MCF 10A (cell line): ENCODE measurements around the gene PUS3. TPM values are rescaled to one million over a fixed set of nuclear protein-coding genes. Genes with fewer than 3 reads are reported as not detected.

Experiments
- BruUV-seq: library from RNA; stranded (reverse); fragments of 400-500 nt; replicated peaks from 2 replicates; lab custom pipeline; 2021; lab: Mats Ljungman, UMichigan
- CTCF ChIA-PET: fragments of 300-600 bp; sonication (Branson Sonifier 250); formaldehyde crosslinking; extraction: SDS; loops from one replicate; lab custom pipeline; 2021; ENCODE audit warnings: antibody characterized with exemption, inconsistent platforms; lab: Yijun Ruan, JAX
- POLR2A ChIA-PET: fragments of 300-600, 350-650 bp; sonication (Branson Sonifier 250); formaldehyde crosslinking; extraction: SDS; loops from one replicate; lab custom pipeline; 2020; ENCODE audit warnings: antibody characterized with exemption, inconsistent platforms; lab: Yijun Ruan, JAX
- DNase-seq: peaks from one replicate; pipeline ENCODE4 v3.0.0-alpha.2; 2018; ENCODE audit not compliant: unreplicated experiment
- H3K27ac Mint-ChIP-seq: one replicate; pipeline ENCODE4 v1.8.0; 2022; ENCODE audit warnings: mild to moderate bottlenecking, low read depth, mixed read lengths; ENCODE audit not compliant: unreplicated experiment
- H3K27me3 Mint-ChIP-seq: one replicate; pipeline ENCODE4 v1.8.0; 2022; ENCODE audit warnings: mixed read lengths; ENCODE audit not compliant: insufficient read depth, unreplicated experiment
- H3K36me3 Mint-ChIP-seq: one replicate; pipeline ENCODE4 v1.8.0; 2022; ENCODE audit warnings: mild to moderate bottlenecking, moderate library complexity, mixed read lengths; ENCODE audit not compliant: insufficient read depth, unreplicated experiment
- H3K4me1 Mint-ChIP-seq: one replicate; pipeline ENCODE4 v1.8.0; 2022; ENCODE audit warnings: mixed read lengths; ENCODE audit not compliant: insufficient read depth, unreplicated experiment
- H3K4me3 Mint-ChIP-seq: one replicate; pipeline ENCODE4 v1.8.0; 2022; ENCODE audit warnings: mild to moderate bottlenecking, moderate library complexity, mixed read lengths; ENCODE audit not compliant: unreplicated experiment
- H3K9me3 Mint-ChIP-seq: one replicate; pipeline ENCODE4 v1.8.0; 2022; ENCODE audit warnings: mixed read lengths; ENCODE audit not compliant: unreplicated experiment
- intact Hi-C: fragments of 100-400 bp; cut with micrococcal nuclease; formaldehyde crosslinking; loops from 2 replicates; pipeline ENCODE4 v1.14.1; 2022
- total RNA-seq: library from RNA; stranded (reverse); gene quantifications from 2 replicates; pipeline ENCODE4 v1.2.3, GENCODE V29; 2022
- TF ChIP-seq, protein P1 (sequence below): fragments of 200-600 bp; IDR thresholded peaks from one replicate; pipeline ENCODE4 v1.8.0; 2022; ENCODE audit warnings: antibody characterized with exemption, mild to moderate bottlenecking; ENCODE audit not compliant: unreplicated experiment

PUS3 gene
- total RNA-seq, 1 experiment from 2014 or later, result 16.5 TPM

DNA sequence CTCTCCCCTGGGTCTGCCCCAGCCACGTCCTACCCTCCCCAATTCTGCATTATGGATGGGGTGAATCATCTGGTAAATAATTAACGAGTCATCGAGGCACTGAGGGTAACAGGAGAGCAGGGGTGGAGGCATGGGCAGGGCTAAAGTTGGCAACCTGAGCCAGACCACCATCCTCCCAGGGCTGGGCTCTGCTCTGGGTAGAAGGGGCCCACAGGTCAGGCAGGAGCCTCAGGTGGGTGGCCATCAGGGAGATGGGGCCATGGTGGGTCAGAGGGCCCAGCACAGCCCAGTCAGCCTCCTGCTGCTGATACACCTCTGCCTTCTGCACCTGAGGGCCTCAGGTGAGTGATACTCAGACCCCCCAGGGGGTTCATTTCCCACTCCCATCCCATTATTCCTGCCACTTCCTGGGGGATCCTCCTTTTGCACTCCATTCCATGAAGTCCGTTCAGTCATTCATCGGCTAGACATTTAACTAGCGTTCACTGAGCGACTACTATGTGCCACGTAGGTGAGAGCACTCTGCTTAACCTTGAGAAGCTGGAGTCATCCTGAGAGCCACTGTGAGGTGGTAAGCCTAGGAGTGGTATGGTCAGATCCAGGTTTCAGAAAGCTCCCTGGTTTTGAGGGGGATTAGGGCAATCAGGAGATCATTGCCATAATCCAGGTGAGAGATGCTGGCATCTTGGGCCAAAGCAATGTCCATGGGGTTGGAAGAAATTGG is 43.0 kb upstream of the PUS3 start, which contains the start of gene VSIG10L2:
Gene VSIG10L2 (plus strand): TSS at position 248 of the 724 bp plus-strand sequence. CDS start 12 bp downstream, at position 260.
- CTCF ChIA-PET, result interaction anchor here (0.6 to 7.4 kb wide), 5 partner anchors 20 to 324 kb away, joined by 3 to 137 read pairs (median 6); partner anchors contain the start of gene CDON
- H3K9me3 Mint-ChIP-seq, result no peaks in the 10 kb centered on the region
- H3K4me1 Mint-ChIP-seq, result peaks cover 9% of the 10 kb centered on the region
- H3K27ac Mint-ChIP-seq, result no peak within 1 kb of the TSS
- POLR2A ChIA-PET, result no interaction called here
- no peaks in the 10 kb centered on the region for H3K27me3 Mint-ChIP-seq
- H3K4me3 Mint-ChIP-seq, result no peak within 1 kb of the TSS
- no TSS peak for BruUV-seq
- TF ChIP-seq, protein P1, sequence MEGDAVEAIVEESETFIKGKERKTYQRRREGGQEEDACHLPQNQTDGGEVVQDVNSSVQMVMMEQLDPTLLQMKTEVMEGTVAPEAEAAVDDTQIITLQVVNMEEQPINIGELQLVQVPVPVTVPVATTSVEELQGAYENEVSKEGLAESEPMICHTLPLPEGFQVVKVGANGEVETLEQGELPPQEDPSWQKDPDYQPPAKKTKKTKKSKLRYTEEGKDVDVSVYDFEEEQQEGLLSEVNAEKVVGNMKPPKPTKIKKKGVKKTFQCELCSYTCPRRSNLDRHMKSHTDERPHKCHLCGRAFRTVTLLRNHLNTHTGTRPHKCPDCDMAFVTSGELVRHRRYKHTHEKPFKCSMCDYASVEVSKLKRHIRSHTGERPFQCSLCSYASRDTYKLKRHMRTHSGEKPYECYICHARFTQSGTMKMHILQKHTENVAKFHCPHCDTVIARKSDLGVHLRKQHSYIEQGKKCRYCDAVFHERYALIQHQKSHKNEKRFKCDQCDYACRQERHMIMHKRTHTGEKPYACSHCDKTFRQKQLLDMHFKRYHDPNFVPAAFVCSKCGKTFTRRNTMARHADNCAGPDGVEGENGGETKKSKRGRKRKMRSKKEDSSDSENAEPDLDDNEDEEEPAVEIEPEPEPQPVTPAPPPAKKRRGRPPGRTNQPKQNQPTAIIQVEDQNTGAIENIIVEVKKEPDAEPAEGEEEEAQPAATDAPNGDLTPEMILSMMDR, result no peak
- intact Hi-C loops, result no loop called here
- no peak for DNase-seq
- H3K36me3 Mint-ChIP-seq, result no peaks in the 10 kb centered on the region

DNA sequence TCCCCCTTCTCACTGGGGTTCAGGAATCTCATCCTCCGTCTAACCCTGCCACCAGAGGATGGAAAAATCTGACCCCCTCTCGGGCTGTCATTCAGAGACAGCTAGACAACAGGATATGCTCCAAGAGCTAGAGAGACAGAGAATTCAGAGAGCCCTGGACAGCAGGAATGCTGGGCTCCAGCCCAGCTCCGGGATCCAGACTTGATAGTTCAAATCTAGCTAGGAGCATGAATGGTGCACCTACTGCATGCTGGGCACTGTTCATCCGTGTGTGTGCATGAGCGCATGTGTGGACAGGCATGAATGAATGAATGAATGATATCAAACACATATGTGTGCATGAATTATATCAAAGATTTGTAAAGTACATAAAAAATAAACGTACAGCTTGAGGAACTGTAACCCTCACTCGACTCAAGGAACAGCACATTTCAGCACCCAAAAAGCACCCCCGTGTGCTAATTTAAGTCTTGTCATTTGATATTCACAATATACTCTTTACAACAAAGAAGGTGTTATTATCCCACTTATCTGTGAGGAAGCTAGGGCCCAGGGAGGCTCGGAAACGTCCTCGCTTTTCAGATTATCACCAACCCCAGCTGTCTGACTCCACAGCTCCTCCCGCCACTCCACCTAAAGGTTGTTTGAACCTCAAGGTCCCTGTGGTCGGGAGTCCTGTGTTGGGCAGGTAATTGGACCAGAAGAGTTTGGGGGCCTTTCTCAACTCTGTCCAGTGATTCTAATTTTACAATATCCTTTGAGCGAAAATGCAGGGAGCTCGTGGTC is 42.2 kb upstream of the PUS3 start:
- ChIA-PET CTCF (interaction anchor here (0.5 to 7.4 kb wide), 6 partner anchors 22 to 324 kb away, joined by 3 to 137 read pairs (median 6); partner anchors contain the start of gene CDON), POLR2A (no interaction called here)
- H3K4me1 Mint-ChIP-seq, result peaks cover 9% of the 10 kb centered on the region
- intact Hi-C loops, result no loop called here
- TF ChIP-seq, protein P1, result no peak
- H3K27me3 Mint-ChIP-seq, result no peaks in the 10 kb centered on the region
- H3K36me3 Mint-ChIP-seq, result no peaks in the 10 kb centered on the region
- no peaks in the 10 kb centered on the region for H3K9me3 Mint-ChIP-seq
- H3K27ac Mint-ChIP-seq, result no peak overlapping the region
- no peak for DNase-seq
- no peak overlapping the region for H3K4me3 Mint-ChIP-seq
- BruUV-seq, result no TSS peak

DNA sequence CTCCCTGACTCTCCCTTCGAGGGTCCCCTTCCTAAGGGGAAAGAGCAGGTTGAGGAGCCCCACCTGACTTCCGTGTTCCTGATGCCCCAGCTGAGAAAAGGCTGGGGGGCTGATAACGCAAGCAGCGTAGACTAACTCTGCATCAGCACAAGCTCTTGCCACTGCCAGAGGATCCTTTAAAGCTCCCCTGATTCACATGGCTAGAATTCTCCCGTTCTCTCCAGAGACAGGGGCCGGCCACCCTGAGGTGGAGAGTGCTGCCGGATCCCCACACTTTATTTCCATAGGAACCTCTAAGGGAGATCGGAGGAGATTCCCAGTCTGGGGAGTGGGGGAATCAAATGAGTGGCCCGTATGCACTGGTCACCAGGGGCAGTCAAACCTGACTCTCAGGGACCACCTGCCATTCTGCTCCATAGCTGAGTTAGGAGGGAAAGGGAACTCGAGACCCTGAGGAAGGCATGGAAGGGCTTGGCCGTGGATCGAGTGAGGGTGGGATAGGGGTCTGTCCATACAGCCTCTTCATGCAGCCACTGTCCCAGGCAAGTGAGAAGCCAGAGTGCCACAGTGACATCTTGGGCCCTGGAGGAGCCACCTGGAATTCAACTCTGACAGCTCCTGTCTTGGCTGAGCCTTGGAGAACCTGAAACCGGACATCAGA is 41.5 kb upstream of the PUS3 start:
- Mint-ChIP-seq H3K27ac (no peak overlapping the region), H3K4me3 (no peak overlapping the region), H3K27me3 (no peaks in the 10 kb centered on the region), H3K36me3 (no peaks in the 10 kb centered on the region), H3K9me3 (no peaks in the 10 kb centered on the region), H3K4me1 (peaks cover 9% of the 10 kb centered on the region)
- CTCF ChIA-PET, result interaction anchor here (0.6 to 7.4 kb wide), 7 partner anchors 26 to 546 kb away, joined by 3 to 137 read pairs (median 3); partner anchors contain the start of gene CDON
- intact Hi-C loops, result no loop called here
- POLR2A ChIA-PET, result interaction anchor here (0.6 kb wide), 1 partner anchor 135 kb away, joined by 3 read pairs; no protein-coding TSS in a partner anchor
- no peak for DNase-seq
- BruUV-seq, result no TSS peak
- TF ChIP-seq, protein P1, result no peak
